Kasumi-1 (cell line): Measurements from ENCODE around the gene NFIX.

Experiments used
- DNase-seq, 2 experiments: peaks; one replicate each; lab custom pipeline; 2025; lab: John Stamatoyannopoulos, UW

Gene NFIX

GRCh38 chr19:13007292-13008045 is 12.2 kb downstream of the NFIX start:
- no peak for DNase-seq

- DNase-seq, result no peak
Measured at GRCh38 chr19:13008926-13009787, 13.9 kb downstream of the NFIX start.

GRCh38 chr19:13010038-13010991 is 15.0 kb downstream of the NFIX start:
- DNase-seq, result no peak

GRCh38 chr19:13010992-13011652 is 15.8 kb downstream of the NFIX start:
- DNase-seq, result no peak

GRCh38 chr19:13011653-13012389 is 16.5 kb downstream of the NFIX start:
- DNase-seq, result no peak

GRCh38 chr19:13012390-13012689 is 17.1 kb downstream of the NFIX start:
- DNase-seq, result no peak

- peak; percentile 73 to 75 for DNase-seq
Measured at GRCh38 chr19:13012690-13013608, 17.7 kb downstream of the NFIX start.

GRCh38 chr19:13013649-13014048 is 18.4 kb downstream of the NFIX start:
- peak; percentile 36 to 37 for DNase-seq

GRCh38 chr19:13014101-13014920 is 19.0 kb downstream of the NFIX start:
- DNase-seq, result peak; percentile 73 to 75

GRCh38 chr19:13014921-13015280 is 19.6 kb downstream of the NFIX start:
- no peak for DNase-seq

GRCh38 chr19:13015361-13016223 is 20.3 kb downstream of the NFIX start:
- peak in 1 of 2 experiments; percentile 22 for DNase-seq

GRCh38 chr19:13016245-13016627 is 21.0 kb downstream of the NFIX start:
- no peak for DNase-seq

GRCh38 chr19:13016628-13017305 is 21.5 kb downstream of the NFIX start:
- no peak for DNase-seq

GRCh38 chr19:13017306-13018034 is 22.2 kb downstream of the NFIX start:
- no peak for DNase-seq

- DNase-seq, result no peak
Measured at GRCh38 chr19:13018035-13018914, 23.0 kb downstream of the NFIX start.

- DNase-seq, result no peak
Measured at GRCh38 chr19:13019332-13019731, 24.1 kb downstream of the NFIX start.
